Activated T-cell treated with anti-CD3 and anti-CD28 coated beads, Interleukin-2, amount 50 U/mL, for 72 hours (primary cell): Measurements from ENCODE around the gene PCGF1. TPM values are rescaled to one million over a fixed set of nuclear protein-coding genes. Genes with fewer than 3 reads are reported as not detected.
A peak's percentile ranks its signal among the peaks of the same experiment; 100 is the strongest.
"Not testable (repeated sequence)": the region's sequence is repeated elsewhere in the genome, so short reads cannot be mapped to it uniquely, and the experiment has no call there.

Source experiments
- ATAC-seq, 2 donors: fragments of 150-1000 bp; cut with Tn5 transposase; replicated peaks in 1 of 2; 2 replicates each; pipeline ENCODE4 v1.10.0; 2021; ENCODE audit warnings: moderate library complexity in 2 of 2, mild to moderate bottlenecking in 1 of 2
- DNase-seq, 2 donors: peaks; one replicate each; pipeline ENCODE4 v3.0.0; 2021 to 2022; ENCODE audit warnings: mixed read lengths in 1 of 2
- H3K27ac Mint-ChIP-seq: one replicate; pipeline ENCODE4 v1.8.0; 2022; ENCODE audit warnings: mild to moderate bottlenecking, moderate library complexity, mixed read lengths
- H3K27me3 Mint-ChIP-seq: one replicate; pipeline ENCODE4 v1.8.0; 2022; ENCODE audit warnings: low read depth, mixed read lengths
- H3K36me3 Mint-ChIP-seq, 2 donors: one replicate each; pipeline ENCODE4 v1.8.0; 2022; ENCODE audit warnings: mixed read lengths in 2 of 2, mild to moderate bottlenecking in 1 of 2; ENCODE audit not compliant: insufficient read depth in 2 of 2
- H3K4me1 Mint-ChIP-seq: one replicate; pipeline ENCODE4 v1.8.0; 2022; ENCODE audit warnings: low read depth, mixed read lengths
- H3K4me3 Mint-ChIP-seq, 2 donors: one replicate each; pipeline ENCODE4 v1.8.0; 2022; ENCODE audit warnings: mild to moderate bottlenecking in 2 of 2, mixed read lengths in 2 of 2, moderate library complexity in 2 of 2
- H3K9me3 Mint-ChIP-seq, 2 donors: one replicate each; pipeline ENCODE4 v1.8.0; 2022; ENCODE audit warnings: mixed read lengths in 2 of 2
- total RNA-seq, 2 donors: library from RNA; stranded (reverse); gene quantifications; one replicate each; pipeline ENCODE4 v1.2.3, GENCODE V29; 2022

PCGF1 gene
- total RNA-seq, 2 donors from 2014 or later, result 46.9 to 63.1 TPM

- H3K36me3 Mint-ChIP-seq, result peaks cover 2 to 12% of the 10 kb centered on the region in 2 donors
- no peak overlapping the region for H3K4me3 Mint-ChIP-seq
- H3K27me3 Mint-ChIP-seq, result no peaks in the 10 kb centered on the region
- H3K4me1 Mint-ChIP-seq, result peaks cover 52% of the 10 kb centered on the region
- no peak for ATAC-seq
- DNase-seq, result no peak
- H3K27ac Mint-ChIP-seq, result peak overlapping the region; percentile 63
- H3K9me3 Mint-ChIP-seq, result no peaks in the 10 kb centered on the region
These were observed 46.1 kb downstream of the PCGF1 start for GRCh38 chr2:74461187-74462053.

- peaks cover 5 to 11% of the 10 kb centered on the region in 2 donors for H3K36me3 Mint-ChIP-seq
These were observed 47.3 kb downstream of the PCGF1 start for GRCh38 chr2:74460187-74460586.

DNA sequence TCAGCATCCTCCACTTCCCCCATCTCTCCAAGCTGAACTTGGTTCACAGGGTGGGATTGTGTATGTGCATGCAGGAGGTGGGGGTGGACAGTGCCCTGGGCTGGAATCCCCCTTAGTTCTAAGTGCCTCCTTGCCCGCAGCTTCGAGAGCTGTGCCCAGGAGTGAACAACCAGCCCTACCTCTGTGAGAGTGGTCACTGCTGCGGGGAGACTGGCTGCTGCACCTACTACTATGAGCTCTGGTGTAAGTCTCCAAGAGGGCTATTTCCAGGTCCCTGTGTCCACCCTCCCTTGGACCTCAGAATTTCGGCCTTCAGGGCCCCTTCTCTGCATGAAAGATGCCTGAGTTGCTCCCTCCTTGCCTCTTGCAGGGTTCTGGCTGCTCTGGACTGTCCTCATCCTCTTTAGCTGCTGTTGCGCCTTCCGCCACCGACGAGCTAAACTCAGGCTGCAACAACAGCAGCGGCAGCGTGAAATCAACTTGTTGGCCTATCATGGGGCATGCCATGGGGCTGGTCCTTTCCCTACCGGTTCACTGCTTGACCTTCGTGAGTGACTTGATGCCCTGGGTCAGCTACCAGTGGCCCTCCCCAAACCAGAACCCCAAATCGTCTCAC, 47.9 kb downstream of the PCGF1 start:
- Mint-ChIP-seq H3K4me1 (peaks cover 59% of the 10 kb centered on the region), H3K36me3 (peaks cover 5 to 14% of the 10 kb centered on the region in 2 donors), H3K27ac (peak overlapping the region; percentile 76), H3K4me3 (peak overlapping the region; percentile 95 to 96)
- not testable (repeated sequence) for H3K27me3 Mint-ChIP-seq, ATAC-seq, DNase-seq, H3K9me3 Mint-ChIP-seq

More at GRCh38 chr2:74460187-74460586, 47.3 kb downstream of the PCGF1 start:
- not testable (repeated sequence) for ATAC-seq, H3K27ac Mint-ChIP-seq, H3K27me3 Mint-ChIP-seq, H3K9me3 Mint-ChIP-seq, DNase-seq
- Mint-ChIP-seq H3K4me1 (peaks cover 54% of the 10 kb centered on the region), H3K4me3 (peak overlapping the region; percentile 95 to 96)

- H3K27ac Mint-ChIP-seq, result peak overlapping the region; percentile 77
- ATAC-seq (no peak), DNase-seq (no peak)
- H3K4me1 Mint-ChIP-seq, result peaks cover 59% of the 10 kb centered on the region
- H3K27me3 Mint-ChIP-seq, result no peaks in the 10 kb centered on the region
- no peaks in the 10 kb centered on the region for H3K9me3 Mint-ChIP-seq
- peaks cover 5 to 14% of the 10 kb centered on the region in 2 donors for H3K36me3 Mint-ChIP-seq
- H3K4me3 Mint-ChIP-seq, result peak overlapping the region; percentile 95 to 96
These were observed 48.5 kb downstream of the PCGF1 start for GRCh38 chr2:74458938-74459363.

- ATAC-seq (peak; percentile 82 to 85), DNase-seq (peak; percentile 97 to 99)
- H3K4me1 Mint-ChIP-seq, result peaks cover 54% of the 10 kb centered on the region
These were observed 49.2 kb downstream of the PCGF1 start, which contains the start of gene WBP1 for GRCh38 chr2:74458132-74458937. WBP1 (plus strand) TSS chr2:74458438; CDS start chr2:74458603, 165 bp downstream.

GRCh38 chr2:74457549-74458131, 49.9 kb downstream of the PCGF1 start:
- Mint-ChIP-seq H3K36me3 (peaks cover 5 to 14% of the 10 kb centered on the region in 2 donors), H3K4me3 (peak overlapping the region; percentile 95 to 96), H3K27me3 (no peaks in the 10 kb centered on the region), H3K9me3 (no peaks in the 10 kb centered on the region), H3K4me1 (peaks cover 48% of the 10 kb centered on the region), H3K27ac (peak overlapping the region; percentile 97)
- peak; percentile 51 to 58 for ATAC-seq
- DNase-seq, result peak; percentile 90 to 91

More at GRCh38 chr2:74458132-74458937, 49.2 kb downstream of the PCGF1 start, which contains the start of gene WBP1:
- H3K36me3 Mint-ChIP-seq, result peaks cover 5 to 14% of the 10 kb centered on the region in 2 donors
- H3K4me3 Mint-ChIP-seq, result peak within 1 kb of the TSS; percentile 95 to 96
- H3K9me3 Mint-ChIP-seq, result no peaks in the 10 kb centered on the region
- peak within 1 kb of the TSS; percentile 97 for H3K27ac Mint-ChIP-seq
- H3K27me3 Mint-ChIP-seq, result no peaks in the 10 kb centered on the region

DNA sequence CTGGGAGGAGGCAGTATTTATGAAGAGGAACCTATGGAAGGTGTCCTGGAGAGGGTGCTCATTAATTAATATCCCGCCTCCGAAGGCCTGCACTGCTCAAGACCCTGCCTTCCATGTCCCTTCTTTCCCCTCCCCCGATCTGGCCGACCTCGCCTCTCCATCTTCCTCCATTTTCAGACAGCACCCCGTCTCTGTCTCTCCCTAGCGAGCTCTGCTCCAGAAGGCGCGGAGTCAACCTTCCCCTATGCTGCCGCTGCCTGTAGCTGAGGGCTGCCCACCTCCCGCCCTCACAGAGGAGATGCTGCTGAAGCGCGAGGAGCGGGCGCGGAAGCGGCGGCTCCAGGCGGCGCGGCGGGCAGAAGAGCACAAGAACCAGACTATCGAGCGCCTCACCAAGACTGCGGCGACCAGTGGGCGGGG, 50.4 kb downstream of the PCGF1 start:
- peaks cover 5 to 14% of the 10 kb centered on the region in 2 donors for H3K36me3 Mint-ChIP-seq
- H3K4me1 Mint-ChIP-seq, result peaks cover 51% of the 10 kb centered on the region

More for the DNA sequence above, 50.4 kb downstream of the PCGF1 start:
- Mint-ChIP-seq H3K27ac (peak overlapping the region; percentile 93), H3K27me3 (no peaks in the 10 kb centered on the region), H3K9me3 (no peaks in the 10 kb centered on the region), H3K4me3 (peak overlapping the region; percentile 95 to 96)
- DNase-seq (no peak), ATAC-seq (no peak)

Other genes with a start within 250 kb of the PCGF1 start
- gene SLC4A5, start 164.3 kb downstream of the PCGF1 start, total RNA-seq, result 1 to 10 TPM; 4.4 to 6.5 TPM
- gene DCTN1, start 127.4 kb downstream of the PCGF1 start, total RNA-seq, result 10 to 100 TPM; 68.9 to 71.4 TPM
- 1 to 10 TPM; 3.7 to 4.9 TPM for gene C2orf81, start 86.1 kb downstream of the PCGF1 start, total RNA-seq
- gene WDR54, start 86.0 kb downstream of the PCGF1 start, total RNA-seq, result 10 to 100 TPM; 67.6 to 67.9 TPM
- gene RTKN, start 65.8 kb downstream of the PCGF1 start, total RNA-seq, result 1 to 10 TPM; 3.1 to 4.8 TPM
- 10 to 100 TPM; 39.2 to 44.1 TPM for gene INO80B, start 52.6 kb downstream of the PCGF1 start, total RNA-seq
- 10 to 100 TPM; 65.0 to 87.7 TPM for gene WBP1, start 49.3 kb downstream of the PCGF1 start, total RNA-seq
- 10 to 100 TPM; 64.7 to 65.1 TPM for gene MOGS, start 42.3 kb downstream of the PCGF1 start, total RNA-seq
- 10 to 100 TPM; 65.7 to 80.7 TPM for gene MRPL53, start 35.0 kb downstream of the PCGF1 start, total RNA-seq
- 1 to 10 TPM; 9.0 to 9.5 TPM for gene CCDC142, start 24.7 kb downstream of the PCGF1 start, total RNA-seq
- gene TTC31, start 24.6 kb downstream of the PCGF1 start, total RNA-seq, result 10 to 100 TPM; 41.8 to 43.9 TPM
- 1 to 10 TPM; 1.2 TPM for gene LBX2, start 8.1 kb downstream of the PCGF1 start, total RNA-seq
- 1 to 10 TPM; 1.4 to 2.4 TPM for gene TLX2, start 6.8 kb upstream of the PCGF1 start, total RNA-seq
- 1 to 10 TPM; 1.5 to 1.9 TPM for gene DQX1, start 18.5 kb upstream of the PCGF1 start, total RNA-seq
- 100 to 1,000 TPM; 128 to 136 TPM for gene AUP1, start 22.0 kb upstream of the PCGF1 start, total RNA-seq
- 10 to 100 TPM; 74.3 to 84.9 TPM for gene HTRA2, start 22.2 kb upstream of the PCGF1 start, total RNA-seq
- 1 to 10 TPM; 3.1 to 3.6 TPM for gene LOXL3, start 46.2 kb upstream of the PCGF1 start, total RNA-seq
- 10 to 100 TPM; 20.6 to 25.6 TPM for gene DOK1, start 47.0 kb upstream of the PCGF1 start, total RNA-seq
- not detected for gene M1AP, start 140.6 kb upstream of the PCGF1 start, total RNA-seq
- gene SEMA4F, start 146.6 kb upstream of the PCGF1 start, total RNA-seq, result 1 to 10 TPM; 6.4 to 9.7 TPM